Kidney (tissue), 14 donors: ENCODE measurements around the gene ZMYND10. TPM values are rescaled to one million over a fixed set of nuclear protein-coding genes. Genes with fewer than 3 reads are reported as not detected.

Experiments used
- DNase-seq, 5 donors: peaks; one replicate each; pipeline ENCODE4 v3.0.0-alpha.2; 2013 to 2020
- FAIRE-seq: peaks from 2 replicates; lab custom pipeline; 2012; peaks lifted over from hg19 to GRCh38; lab: Jason Lieb, UNC
- H3K27ac ChIP-seq, 2 donors: one replicate each; pipeline ENCODE4 v1.7.0; 2013; ENCODE audit warnings: low read depth in 2 of 2, low read length in 2 of 2, inconsistent platforms in 1 of 2
- H3K27me3 ChIP-seq: one replicate; pipeline ENCODE4 v1.7.1; 2013; ENCODE audit warnings: low read length, inconsistent platforms; ENCODE audit not compliant: control insufficient read depth, insufficient read depth
- H3K36me3 ChIP-seq, 3 donors: one replicate each; pipeline versions ENCODE4 v1.7.0 to v1.7.1; 2013; ENCODE audit warnings: low read length in 3 of 3, control low read depth in 1 of 3, inconsistent platforms in 1 of 3; ENCODE audit not compliant: insufficient read depth in 3 of 3, control insufficient read depth in 2 of 3
- H3K4me1 ChIP-seq, 3 donors: one replicate each; pipeline versions ENCODE4 v1.7.0 to v1.7.1; 2013; ENCODE audit warnings: low read length in 3 of 3, inconsistent platforms in 1 of 3, low read depth in 1 of 3; ENCODE audit not compliant: control insufficient read depth in 2 of 3, insufficient read depth in 2 of 3
- H3K4me3 ChIP-seq, 3 donors: one replicate each; pipeline versions ENCODE4 v1.7.0 to v1.8.1; 2013; ENCODE audit warnings: low read length in 3 of 3, control low read depth in 1 of 3, inconsistent platforms in 1 of 3
- H3K9ac ChIP-seq, 3 donors: one replicate each; pipeline versions ENCODE4 v1.7.0 to v1.7.1; 2013; ENCODE audit warnings: low read length in 3 of 3, control low read depth in 1 of 3, inconsistent platforms in 1 of 3
- H3K9me3 ChIP-seq, 3 donors: one replicate each; pipeline versions ENCODE4 v1.7.0 to v1.7.1; 2013; ENCODE audit warnings: low read length in 3 of 3, control low read depth in 1 of 3, inconsistent platforms in 1 of 3; ENCODE audit not compliant: control insufficient read depth in 2 of 3, insufficient read depth in 1 of 3
- CTCF ChIP-seq: IDR thresholded peaks from 3 replicates; pipeline ENCODE4 v1.5.1; 2012; ENCODE audit warnings: mild to moderate bottlenecking, moderate library complexity, borderline replicate concordance; ENCODE audit not compliant: insufficient read depth; ENCODE audit errors: extremely low read depth
- intact Hi-C: fragments of 100-400 bp; cut with DNase I; formaldehyde crosslinking; loops from one replicate; pipeline ENCODE4 v1.11.1; 2022
- polyA plus RNA-seq: library from polyadenylated mRNA; stranded (reverse); fragments of 350-450 nt; fragmentation: Illumina TruSeq; extraction: RNeasy Lipid Tissue Mini Kit (QIAGEN cat#74804); gene quantifications from one replicate; pipeline ENCODE4 v1.2.3, GENCODE V29; 2014; ENCODE audit warnings: low read depth, low replicate concordance; ENCODE audit not compliant: insufficient read depth
- total RNA-seq: library from RNA; stranded (reverse); fragmentation: NEBNext Ultra II Directional; extraction: Animal tissue kit (Norgen Biotek cat#: 25700); gene quantifications from one replicate; pipeline ENCODE4 v1.2.1, GENCODE V29; 2021
- donor health status: control.
- donor health status: control.
- donor health status: control.
- donor health status: control.
- donor health status: control.
- donor health status: DM: yes; HTN: yes; CAD: no.
- donor health status: Normal renal cell carcinoma (clear cell type).

Gene ZMYND10
- total and polyA plus RNA-seq, 2 donors from 2014 or later: 10.0 to 14.2 TPM

- Histone ChIP-seq H3K9me3 (no peaks in the 10 kb centered on the region), H3K4me3 (peak overlapping the region; percentile 79 to 98 (median 97)), H3K9ac (peak overlapping the region; percentile 77 to 99 (median 77)), H3K27ac (peak overlapping the region in 1 of 2 donors; percentile 99), H3K4me1 (peaks cover 3 to 52% (median 30%) of the 10 kb centered on the region in 3 donors), H3K36me3 (peaks cover 6 to 21% (median 14%) of the 10 kb centered on the region in 3 donors), H3K27me3 (no peaks in the 10 kb centered on the region)
- intact Hi-C loops: no loop called here
- FAIRE-seq: no peak
- DNase-seq: peak in 2 of 5 donors; percentile 64 to 80
- TF ChIP-seq CTCF: no peak
Measured at GRCh38 chr3:50319894-50320625, 25.5 kb downstream of the ZMYND10 start.

DNA sequence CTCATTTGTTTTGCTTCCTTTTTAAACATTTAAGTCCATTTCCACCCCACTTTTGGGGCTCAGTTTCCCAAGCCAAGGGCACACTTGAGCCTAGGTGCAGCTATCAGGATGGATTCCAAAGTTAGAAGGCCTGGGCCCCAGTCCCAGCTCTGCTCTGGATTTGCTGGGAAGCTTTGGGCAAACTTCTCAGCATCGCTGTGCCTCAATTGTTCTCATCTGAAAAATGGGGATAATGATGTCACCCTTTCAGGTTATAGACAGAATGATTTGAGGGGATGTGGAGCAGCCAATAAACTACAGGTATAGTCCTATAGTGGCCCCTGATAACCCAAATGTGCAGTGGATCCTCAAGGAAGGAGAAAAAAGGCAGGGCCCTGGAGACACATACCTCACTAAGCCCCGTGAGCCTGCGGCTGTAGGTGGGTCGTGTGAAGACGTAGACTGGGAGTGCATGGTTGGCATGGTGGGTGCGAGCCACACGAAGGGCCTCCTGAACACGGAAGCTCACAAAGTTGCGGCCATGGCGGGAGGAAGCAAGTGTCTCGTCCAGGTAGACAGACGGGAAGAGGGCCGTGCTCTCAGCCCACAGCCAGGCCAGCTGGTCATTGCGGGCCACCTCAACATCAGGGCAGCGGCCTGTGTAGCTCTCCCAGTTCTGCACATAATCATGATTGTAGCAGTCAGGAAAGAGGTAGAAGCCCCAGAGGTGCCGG, 26.2 kb downstream of the ZMYND10 start:
- peak overlapping the region in 2 of 3 donors; percentile 12 to 99 for H3K9ac ChIP-seq
- H3K27me3 ChIP-seq: no peaks in the 10 kb centered on the region
- FAIRE-seq: no peak
- TF ChIP-seq CTCF: no peak
- H3K4me1 ChIP-seq: peaks cover 3 to 49% (median 29%) of the 10 kb centered on the region in 3 donors
- H3K27ac ChIP-seq: no peak overlapping the region
- H3K4me3 ChIP-seq: peak overlapping the region; percentile 2 to 98 (median 97)
- H3K9me3 ChIP-seq: no peaks in the 10 kb centered on the region
- H3K36me3 ChIP-seq: peaks cover 6 to 21% (median 14%) of the 10 kb centered on the region in 3 donors
- intact Hi-C loops: no loop called here
- peak in 1 of 5 donors; percentile 56 for DNase-seq

GRCh38 chr3:50318615-50319014, 26.9 kb downstream of the ZMYND10 start:
- H3K27ac ChIP-seq: peak overlapping the region in 1 of 2 donors; percentile 39
- no peak for TF ChIP-seq CTCF
- H3K9ac ChIP-seq: peak overlapping the region in 1 of 3 donors; percentile 16
- intact Hi-C loops: no loop called here
- no peaks in the 10 kb centered on the region for H3K9me3 ChIP-seq
- H3K4me1 ChIP-seq: peaks cover 3 to 42% (median 21%) of the 10 kb centered on the region in 3 donors
- no peaks in the 10 kb centered on the region for H3K27me3 ChIP-seq
- FAIRE-seq: no peak
- DNase-seq: no peak
- H3K4me3 ChIP-seq: peak overlapping the region in 2 of 3 donors; percentile 13 to 16
- peaks cover 6 to 18% (median 14%) of the 10 kb centered on the region in 3 donors for H3K36me3 ChIP-seq
